HG03159 (cell line): ENCODE measurements around the gene FBL.
"Not testable (repeated sequence)": the region's sequence is repeated elsewhere in the genome, so short reads cannot be mapped to it uniquely, and the experiment has no call there.

Experiments
- ATAC-seq: cut with Tn5 transposase; IDR thresholded peaks from one replicate; pipeline ENCODE4 v1.9.1; 2021; ENCODE audit warnings: mild to moderate bottlenecking, moderate library complexity; ENCODE audit not compliant: unreplicated experiment

The FBL gene

GRCh38 chr19:39825531-39826076, 20.6 kb downstream of the FBL start:
- no peak for ATAC-seq

GRCh38 chr19:39825093-39825463, 21.1 kb downstream of the FBL start:
- no peak for ATAC-seq

- peak; percentile 86 for ATAC-seq
Observed at GRCh38 chr19:39824143-39825092, 21.8 kb downstream of the FBL start.

- no peak for ATAC-seq
Observed at GRCh38 chr19:39823686-39824085, 22.5 kb downstream of the FBL start.

GRCh38 chr19:39820696-39821095, 25.5 kb downstream of the FBL start:
- ATAC-seq = no peak

- no peak for ATAC-seq
Observed at GRCh38 chr19:39819786-39820185, 26.4 kb downstream of the FBL start.

- ATAC-seq = peak; percentile 80
Observed at GRCh38 chr19:39818626-39819097, 27.5 kb downstream of the FBL start.

GRCh38 chr19:39817888-39818561, 28.2 kb downstream of the FBL start:
- no peak for ATAC-seq

GRCh38 chr19:39816287-39817048, 29.7 kb downstream of the FBL start:
- no peak for ATAC-seq

GRCh38 chr19:39814595-39814994, 31.6 kb downstream of the FBL start:
- ATAC-seq = no peak

GRCh38 chr19:39814111-39814510, 32.1 kb downstream of the FBL start:
- not testable (repeated sequence) for ATAC-seq

- no peak for ATAC-seq
Observed at GRCh38 chr19:39813264-39813993, 32.8 kb downstream of the FBL start.

- ATAC-seq = no peak
Observed at GRCh38 chr19:39811064-39811463, 35.1 kb downstream of the FBL start.

- no peak for ATAC-seq
Observed at GRCh38 chr19:39810424-39810823, 35.8 kb downstream of the FBL start.

GRCh38 chr19:39809368-39809767, 36.8 kb downstream of the FBL start:
- no peak for ATAC-seq

GRCh38 chr19:39808688-39809087, 37.5 kb downstream of the FBL start:
- not testable (repeated sequence) for ATAC-seq

- no peak for ATAC-seq
Observed at GRCh38 chr19:39807846-39808364, 38.3 kb downstream of the FBL start.

GRCh38 chr19:39805104-39805503, 41.1 kb downstream of the FBL start:
- ATAC-seq = no peak

- ATAC-seq = no peak
Observed at GRCh38 chr19:39802958-39803357, 43.2 kb downstream of the FBL start.

GRCh38 chr19:39797083-39797482, 49.1 kb downstream of the FBL start:
- no peak for ATAC-seq
